ENCODE results near the gene RALGDS.
"Not testable (repeated sequence)": the region's sequence is repeated elsewhere in the genome, so short reads cannot be mapped to it uniquely, and the experiment has no call there.

GRCh38 chr9:133083688-133084087 lies 37.4 kb downstream of the RALGDS start:
- not testable (repeated sequence) for TF ChIP-seq CTCF, POLR2A (IDR thresholded peaks at IDR 0.05)

Measured in right lobe of liver (tissue), 4 donors.